GM21529 (cell line): ENCODE measurements around the gene PSD2.
"Not testable (repeated sequence)": the region's sequence is repeated elsewhere in the genome, so short reads cannot be mapped to it uniquely, and the experiment has no call there.

Experiments
- ATAC-seq: cut with Tn5 transposase; IDR thresholded peaks from one replicate; pipeline ENCODE4 v1.9.1; 2021; ENCODE audit not compliant: unreplicated experiment

Gene PSD2

DNA sequence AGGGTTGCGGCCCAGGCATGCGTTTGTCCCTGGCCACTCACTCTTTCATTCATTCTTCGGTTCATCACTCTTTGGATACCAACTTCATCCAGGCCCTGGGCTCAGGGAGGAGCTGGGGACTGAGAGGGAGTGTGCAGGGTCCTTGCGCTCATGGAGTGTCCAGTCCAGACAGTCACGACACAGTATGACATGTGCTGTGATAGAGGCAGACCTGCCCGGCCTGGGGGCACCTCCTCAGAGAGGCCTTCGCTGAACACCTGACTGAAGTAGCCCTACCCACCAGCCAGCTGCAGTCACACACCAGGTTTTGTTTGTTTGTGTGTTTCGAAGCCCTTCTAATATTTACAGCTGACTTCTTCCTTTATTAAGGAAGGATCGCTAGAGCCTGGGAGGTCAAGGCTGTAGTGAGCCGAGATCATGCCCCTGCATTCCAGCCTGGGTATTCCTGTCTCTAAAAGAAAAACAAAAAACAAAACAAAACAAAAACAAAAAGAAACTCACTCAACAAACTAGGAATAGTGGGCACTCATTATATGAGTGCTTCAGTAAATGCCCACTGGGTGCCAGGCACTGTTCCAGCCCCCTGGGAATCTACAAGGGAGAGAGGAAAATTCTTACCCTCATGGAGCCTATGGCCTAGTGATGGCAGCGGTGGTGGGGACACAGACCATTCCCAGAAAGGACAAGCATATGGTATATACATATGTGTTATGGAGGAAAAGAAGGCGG lies 6.3 kb upstream of the PSD2 start:
- no peak for ATAC-seq

DNA sequence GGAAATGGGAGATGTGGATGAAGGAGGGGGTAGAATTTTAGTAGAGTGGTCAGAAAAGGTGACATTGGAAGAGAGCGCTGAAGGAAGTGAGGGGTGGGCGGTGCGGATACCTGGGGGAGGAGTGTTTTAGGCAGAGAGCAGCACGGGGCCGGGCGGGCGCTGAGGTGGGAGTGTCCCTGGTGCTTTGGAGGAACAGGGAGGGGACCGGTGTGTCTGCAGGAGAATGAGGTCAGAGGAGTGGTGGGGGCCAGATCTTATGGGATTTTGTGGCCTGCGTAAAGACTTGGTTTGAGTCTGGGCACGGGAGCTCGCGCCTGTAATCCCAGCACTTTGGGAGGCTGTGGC lies 5.8 kb upstream of the PSD2 start:
- ATAC-seq: no peak

DNA sequence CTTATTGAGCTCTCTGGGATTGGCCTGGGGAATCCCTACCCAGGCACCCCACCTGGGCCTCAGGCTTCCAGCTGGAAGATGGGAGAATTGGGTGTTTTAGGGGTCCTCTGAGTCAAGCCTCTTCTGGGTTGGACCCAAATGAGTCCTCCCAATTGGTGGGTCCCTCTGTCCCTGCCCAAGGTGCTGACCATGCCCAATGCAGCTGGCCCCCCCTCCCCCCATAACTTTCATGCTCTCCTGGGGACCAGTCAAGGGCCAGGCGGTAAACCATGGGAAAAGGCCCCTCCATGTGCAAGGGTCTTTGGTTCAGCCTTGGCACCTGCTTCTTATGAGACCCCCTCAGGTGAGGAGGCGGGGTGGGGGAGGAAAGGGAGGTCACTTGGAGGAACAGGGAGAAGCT lies 3.4 kb upstream of the PSD2 start:
- ATAC-seq: no peak

DNA sequence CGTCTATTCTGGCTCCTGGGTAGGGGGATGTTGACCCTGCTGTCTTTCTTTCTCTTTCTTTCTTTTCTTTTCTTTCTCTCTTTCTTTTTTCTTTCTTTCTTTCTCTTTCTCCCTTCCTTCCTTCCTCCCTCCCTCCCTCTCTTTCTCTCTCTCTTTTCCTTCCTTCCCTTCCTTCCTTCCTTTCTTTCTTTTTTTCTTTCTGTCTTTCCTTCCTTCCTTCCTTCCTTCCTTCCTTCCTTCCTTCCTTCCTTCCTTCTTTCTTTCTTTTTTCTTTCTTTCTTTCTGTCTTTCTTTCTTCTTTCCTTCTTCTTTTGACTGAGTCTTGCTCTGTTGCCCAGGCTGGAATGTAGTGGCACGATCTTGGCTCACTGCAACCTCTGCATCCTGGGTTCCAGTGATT lies 3.0 kb upstream of the PSD2 start:
- not testable (repeated sequence) for ATAC-seq

DNA sequence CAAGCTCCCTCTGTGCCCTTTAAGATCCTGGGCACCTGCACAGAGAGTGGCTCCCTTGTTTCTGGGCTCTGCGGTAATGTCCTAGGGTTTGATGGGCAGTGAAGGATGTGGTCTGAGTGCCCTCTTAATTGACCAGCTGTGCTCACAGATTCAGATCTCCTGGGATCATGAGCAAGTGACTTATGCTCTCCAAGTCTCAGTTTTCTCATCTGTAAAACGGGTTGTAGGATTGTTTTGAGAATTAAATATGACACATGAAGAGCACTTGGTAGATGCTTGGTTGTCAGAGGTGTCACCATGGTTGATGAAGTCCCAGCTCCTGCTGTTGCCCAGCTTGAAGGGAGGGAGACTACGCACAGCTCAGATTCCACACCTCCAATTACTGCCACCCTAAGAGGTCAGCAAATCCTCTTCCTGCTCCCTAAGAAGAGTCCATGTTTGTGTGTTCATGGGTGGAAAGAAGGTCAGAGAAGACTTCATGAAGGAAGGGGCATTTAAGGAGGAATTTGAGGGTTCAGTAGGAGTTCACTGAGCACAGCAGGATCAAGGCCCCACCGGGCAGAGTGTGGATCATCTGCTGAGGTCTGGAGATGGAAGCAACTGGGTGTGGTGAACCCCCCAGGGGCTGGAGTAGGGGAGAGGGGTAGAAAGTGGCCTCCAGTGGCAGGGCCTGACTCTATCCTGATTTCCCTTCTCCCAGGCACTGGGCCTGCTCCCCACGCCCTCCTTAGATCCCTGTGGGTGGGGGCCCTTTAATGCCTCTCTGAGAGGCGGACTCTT lies 1.4 kb upstream of the PSD2 start:
- no peak for ATAC-seq

DNA sequence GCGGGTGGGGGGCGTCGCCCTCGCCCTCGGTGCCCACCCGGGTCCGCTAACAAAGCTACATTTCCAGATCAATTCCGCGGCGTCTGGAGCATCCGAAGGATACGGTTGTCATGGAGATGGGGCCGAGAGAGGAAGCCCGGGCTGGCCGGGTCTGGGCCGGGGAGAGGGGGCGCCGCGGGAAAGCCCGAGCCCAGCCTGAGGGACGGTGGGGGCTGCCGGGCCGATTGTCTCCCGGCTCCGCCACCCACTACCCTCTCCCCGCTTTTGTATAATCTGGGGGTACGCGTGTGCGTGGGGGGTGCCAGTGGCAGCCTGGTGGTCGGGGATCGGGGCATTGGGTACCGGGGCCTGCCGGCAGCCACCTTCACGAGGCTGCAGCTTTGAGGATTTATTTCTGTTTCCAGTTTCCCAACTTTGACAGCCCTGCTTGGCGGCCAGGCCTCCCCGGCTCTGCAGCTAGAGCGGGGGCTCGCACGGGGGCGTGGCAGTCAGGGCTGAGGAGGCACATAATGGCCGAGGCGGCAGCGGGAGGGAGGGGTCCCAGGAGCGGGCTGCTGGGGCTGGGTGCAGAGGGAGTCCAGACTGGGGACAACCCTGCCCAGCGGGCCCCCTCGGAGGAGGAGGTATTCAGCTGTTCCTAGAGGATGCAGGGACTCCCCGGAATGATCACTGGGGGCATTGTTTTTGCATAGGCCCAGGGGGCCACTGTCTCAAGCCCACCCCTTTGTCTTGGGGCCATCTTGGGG lies 626 bp downstream of the PSD2 start:
- no peak for ATAC-seq

DNA sequence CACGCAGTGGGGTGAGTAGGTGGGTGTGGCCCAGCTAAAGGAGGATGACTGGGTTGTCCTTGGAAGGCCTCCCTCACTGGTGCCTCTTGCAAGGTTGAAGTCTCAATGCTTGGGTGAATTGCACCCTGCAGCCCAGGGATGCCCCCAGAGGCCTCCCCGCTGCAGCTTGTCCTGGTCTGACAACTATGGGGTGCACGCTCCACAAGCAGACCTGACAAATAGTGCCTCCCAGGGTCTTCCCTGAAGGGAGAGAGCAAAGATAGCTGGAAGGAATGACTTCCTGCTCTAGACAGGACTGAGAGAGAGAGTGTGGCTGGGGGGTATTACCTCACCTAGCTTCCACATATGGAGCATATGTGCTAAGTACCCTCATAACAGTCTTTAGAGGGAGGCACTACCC lies 1.7 kb downstream of the PSD2 start:
- no peak for ATAC-seq

DNA sequence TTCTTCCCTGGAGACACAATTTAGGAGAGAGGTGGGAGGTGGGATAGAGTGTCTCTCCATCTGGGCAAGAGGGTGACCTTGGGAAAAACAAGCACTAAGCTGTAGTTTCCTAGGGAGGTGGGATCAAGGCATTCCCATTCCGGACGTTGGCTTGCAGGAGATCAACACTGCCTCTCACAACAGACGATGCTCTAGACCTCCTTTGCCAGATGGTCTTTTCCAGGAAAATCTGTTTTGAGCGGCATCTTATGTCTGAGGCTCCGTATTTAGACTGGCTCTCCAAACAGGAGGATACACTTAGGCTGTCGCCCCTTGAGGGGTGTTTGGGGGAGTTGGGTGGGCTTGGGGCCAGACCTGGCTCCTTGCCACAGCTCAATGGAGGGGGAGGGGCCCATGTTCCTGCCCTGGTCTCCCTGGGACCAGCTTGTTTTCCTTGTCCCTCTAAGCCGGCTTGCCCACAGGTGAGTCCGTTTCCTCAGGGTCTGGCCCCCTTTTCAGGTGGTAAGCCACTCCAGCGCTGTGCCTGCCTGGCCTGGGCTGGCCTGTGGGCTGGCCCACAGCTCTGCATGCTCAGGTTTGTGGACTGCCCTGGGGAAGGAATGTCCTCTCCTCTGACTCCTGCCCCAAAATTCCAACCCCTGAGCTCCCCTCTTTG lies 2.4 kb downstream of the PSD2 start:
- no peak for ATAC-seq

DNA sequence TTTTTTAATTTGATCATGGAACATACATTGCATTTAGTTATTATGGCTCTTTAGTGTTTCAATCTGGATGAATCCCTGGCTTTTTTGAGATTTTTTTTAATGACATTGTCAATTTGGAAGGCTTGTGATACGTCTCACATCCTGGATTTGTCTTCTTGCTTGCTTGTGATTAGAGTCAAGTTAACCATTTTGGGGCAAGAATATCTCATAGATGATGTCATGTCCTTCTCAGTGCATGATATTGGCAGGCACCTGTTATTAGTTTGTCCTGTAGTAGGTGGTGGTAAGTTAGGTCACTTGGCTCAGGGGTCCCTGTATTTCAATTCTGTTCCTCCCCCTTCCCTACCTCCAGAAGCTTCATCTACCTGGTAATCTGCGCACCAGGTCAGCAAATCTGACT lies 3.3 kb downstream of the PSD2 start:
- no peak for ATAC-seq

DNA sequence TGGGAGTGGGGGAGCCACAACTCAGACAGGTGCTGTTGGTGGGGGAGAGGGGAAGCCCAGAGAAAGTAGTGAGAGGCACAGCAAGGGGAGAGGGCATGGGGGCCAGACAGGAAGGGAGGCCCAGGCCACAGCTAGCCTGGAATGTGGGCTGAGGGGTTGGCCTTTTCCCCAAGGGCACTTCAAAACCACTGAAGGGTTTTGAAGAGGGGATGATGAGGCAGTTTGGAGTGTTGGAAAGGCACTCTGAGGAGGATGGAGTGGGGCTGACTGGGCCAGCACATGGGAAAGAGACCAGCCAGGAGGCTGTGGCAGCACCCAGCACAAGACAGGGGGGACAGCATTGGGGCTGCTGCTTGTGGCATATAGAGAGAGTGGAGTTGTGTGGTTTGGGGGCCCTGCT lies 3.8 kb downstream of the PSD2 start:
- no peak for ATAC-seq

DNA sequence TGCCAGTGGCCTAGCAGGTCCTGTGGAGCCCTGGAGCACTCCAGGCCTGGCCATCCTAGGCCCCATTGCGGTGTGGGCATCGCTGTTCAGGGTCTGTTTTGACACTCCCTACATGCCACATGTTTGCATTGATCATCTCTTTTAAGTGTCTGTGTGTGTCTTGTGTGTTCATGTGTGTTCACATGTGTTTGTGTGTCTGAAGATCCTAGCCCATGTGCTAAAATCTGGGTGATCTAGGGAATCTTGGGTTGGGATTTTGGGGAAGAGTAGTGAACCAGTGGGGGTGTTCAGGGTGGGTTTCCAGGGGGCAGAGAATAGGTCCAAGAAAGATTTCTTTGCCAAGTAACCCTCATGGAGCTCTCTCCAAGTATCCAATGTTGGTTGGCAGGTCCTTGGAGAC lies 8.4 kb downstream of the PSD2 start:
- ATAC-seq: no peak

DNA sequence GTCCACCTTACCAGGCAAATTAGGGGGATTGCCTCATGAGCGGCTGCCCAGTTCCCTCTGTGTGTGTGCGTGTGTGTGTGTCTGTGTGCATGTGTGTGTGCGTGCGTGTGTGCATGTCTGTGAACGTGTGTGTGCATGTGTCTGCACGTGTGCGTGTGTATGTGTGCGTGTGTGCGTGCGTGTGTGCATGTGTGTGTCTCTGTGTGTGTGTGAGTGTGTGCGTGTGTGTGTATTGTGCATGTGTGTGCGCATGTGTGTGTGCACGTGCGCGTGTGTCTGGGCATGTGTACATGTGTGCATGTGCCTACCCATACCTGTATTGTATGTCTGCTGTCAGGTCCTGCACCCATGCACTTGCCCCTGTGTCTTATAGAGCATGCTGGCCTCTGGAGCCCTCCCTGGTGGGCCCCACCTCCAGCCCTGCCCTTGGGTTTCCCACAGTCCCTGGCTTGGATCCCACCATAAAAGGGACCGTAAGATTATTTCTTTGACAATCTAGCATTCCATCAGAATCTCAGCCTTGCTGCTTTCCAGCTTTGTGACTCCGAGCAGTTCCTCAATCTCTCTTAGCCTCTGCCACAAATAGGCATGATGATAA lies 9.3 kb downstream of the PSD2 start:
- ATAC-seq: no peak

DNA sequence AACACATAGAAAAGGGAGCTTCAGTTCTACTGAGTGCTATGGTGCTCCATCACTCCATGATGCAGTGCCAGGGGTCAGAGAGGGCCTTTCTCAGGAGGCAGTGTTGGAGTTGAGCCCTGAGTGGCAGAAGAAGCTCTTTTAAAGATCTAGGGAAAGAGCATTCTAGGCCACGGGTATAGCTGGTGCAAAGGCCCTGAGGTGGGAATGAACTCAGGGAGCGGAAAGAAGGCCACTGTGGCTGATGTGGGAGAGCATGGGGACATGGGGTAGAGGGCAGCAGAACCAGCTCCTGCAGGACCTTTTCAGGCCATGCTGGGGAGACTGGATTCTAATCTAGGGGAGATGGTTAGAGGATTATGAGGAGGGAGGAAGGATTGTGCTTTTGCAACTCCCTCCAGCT lies 9.9 kb downstream of the PSD2 start:
- no peak for ATAC-seq

DNA sequence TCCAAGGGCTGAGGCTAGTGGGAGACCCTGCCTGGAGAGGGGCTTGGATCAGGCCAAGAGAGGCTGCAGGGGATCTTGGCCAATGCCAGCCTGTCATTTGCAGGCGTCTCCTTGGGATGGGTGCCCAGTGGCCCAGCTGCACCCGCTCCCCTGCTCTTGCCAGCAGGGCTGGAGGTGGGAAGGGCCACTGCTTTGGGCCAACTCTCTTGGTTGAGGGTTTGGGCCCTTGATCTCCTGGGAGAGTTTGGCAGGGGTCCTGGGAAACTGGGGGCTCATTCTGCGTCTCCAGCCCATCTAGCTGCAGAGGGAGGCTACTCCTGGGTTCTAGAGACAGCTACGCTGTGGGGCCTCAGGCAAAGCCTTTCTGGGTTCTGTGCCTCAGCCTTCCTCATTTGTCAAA lies 10.5 kb downstream of the PSD2 start:
- ATAC-seq: no peak

DNA sequence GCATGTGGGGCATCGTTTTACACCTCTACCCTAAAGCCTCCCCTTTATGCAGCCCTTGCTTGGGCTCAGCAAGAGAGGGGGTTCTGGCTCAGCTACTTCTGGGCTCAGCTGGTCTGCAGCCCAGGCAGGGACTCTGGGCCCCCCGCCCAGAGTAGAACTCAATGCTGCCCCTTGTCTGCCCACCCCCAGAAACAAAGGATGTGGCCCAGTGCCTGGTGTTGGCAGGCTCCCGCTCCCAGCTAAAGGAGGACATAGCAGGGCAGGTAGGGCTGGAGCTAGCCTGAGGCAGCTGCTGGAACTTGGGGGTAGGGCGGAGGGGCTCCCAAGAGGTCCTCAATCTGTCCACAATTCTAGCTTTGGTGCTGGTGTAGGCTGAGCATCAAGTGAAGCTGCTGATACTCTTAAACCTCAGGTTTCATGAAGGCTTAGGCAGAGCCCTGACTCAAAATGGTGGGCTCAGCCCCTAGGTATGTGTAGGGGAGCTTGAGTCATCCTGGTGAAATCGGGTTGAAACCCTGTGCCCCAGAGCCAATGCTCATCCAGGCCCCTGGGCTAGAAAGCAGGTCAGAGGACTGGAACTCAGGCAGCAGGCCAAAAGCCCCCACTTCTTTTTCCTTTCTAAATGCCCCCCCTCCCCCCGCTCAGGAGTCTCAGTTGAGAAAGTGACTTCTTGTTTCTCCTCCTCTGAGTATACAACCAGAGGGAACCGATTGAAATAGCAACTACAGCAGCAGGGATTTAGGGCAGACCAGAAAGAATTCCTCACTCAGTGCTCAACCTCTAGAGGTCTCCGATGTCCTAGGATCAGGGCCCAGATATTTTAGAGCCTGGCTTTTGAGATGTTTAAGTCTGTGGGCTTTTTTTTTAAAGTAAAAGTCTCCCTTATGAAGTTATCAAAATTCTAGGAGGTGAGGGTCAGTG lies 11.4 kb downstream of the PSD2 start:
- no peak for ATAC-seq

DNA sequence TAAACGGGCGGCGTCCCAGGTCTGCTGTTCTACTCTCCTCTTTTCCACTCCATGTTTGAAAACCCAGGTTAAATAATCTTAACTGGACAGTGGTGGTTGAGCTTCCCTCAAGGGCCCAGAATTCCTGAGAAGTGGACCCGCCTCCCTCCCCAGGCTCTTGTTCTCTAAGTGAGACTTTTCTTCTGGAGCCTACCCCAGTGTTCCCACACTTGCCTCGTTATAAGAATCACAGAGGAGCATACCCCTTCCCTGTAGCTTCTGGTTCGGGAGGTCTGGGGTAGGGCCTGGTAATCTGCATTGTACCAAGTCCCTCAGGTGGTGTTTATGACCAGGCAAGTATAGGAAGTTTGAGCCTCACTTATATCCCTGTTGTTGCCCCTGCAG lies 12.0 kb downstream of the PSD2 start:
- ATAC-seq: no peak

DNA sequence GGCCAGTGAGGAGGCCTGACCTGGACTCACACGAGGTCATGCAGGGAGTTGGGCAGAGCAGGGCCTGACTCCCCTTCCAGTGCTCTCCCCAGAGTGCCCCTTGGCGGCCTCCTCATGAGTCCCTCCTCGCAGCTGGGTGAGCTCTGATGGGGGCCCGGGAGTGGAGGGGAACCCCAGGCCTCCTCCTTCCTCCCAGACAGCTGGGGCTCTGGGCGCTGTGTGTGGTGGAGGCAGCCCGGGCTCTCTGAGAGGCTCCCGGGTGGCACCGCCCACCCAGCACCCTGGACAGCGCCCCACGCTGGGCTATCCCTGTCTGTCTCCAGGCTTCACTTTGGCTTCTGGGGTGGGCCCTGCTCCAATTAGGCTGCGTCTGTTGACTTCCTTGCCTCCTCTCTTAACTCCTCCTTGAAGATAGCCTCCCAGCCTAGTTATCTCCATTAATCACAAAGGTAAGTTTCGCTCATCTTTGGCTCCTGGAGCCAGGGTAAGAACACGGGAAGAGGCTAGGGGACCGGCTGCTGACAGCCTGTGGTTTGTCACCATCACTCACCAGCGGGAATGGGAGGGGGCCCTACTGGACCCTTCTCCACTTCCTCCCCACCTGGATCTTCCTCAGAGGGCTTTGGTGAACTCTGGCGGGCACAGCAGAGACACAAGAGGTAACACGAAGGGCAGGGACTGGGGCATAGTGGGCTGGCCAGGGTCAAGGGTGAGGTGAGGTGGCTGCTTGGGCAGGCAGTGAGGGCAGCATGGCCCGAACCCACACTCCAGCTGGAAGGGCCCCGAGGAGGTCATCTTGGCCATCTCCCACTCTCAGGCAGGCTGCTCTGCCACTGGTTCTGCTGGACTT lies 13.1 kb downstream of the PSD2 start:
- no peak for ATAC-seq

DNA sequence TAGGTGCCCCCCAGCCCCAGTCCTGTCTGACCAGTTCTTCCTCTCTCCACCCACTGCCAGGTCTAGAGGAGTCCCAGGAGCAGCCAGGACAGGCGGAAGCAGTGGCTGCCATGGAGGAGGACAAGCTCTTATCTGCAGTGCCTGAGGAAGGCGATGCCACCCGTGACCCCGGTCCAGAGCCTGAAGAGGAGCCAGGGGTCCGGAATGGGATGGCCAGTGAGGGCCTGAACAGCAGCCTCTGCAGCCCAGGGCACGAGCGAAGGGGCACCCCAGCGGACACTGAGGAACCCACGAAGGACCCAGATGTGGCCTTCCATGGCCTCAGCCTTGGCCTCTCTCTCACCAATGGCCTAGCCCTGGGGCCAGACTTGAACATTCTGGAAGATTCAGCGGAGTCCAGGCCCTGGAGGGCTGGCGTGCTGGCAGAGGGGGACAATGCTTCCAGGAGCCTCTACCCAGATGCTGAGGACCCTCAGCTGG lies 13.8 kb downstream of the PSD2 start:
- ATAC-seq: no peak
